ENCODE results near the gene ELOVL1. TPM values are rescaled to one million over a fixed set of nuclear protein-coding genes. Genes with fewer than 3 reads are reported as not detected.

The ELOVL1 gene
- total RNA-seq, 5 donors from 2014 or later (not counting 1 experiment from before 2014, with no cell fraction given): 32.3 to 49.2 (median 45.1) TPM

DNA sequence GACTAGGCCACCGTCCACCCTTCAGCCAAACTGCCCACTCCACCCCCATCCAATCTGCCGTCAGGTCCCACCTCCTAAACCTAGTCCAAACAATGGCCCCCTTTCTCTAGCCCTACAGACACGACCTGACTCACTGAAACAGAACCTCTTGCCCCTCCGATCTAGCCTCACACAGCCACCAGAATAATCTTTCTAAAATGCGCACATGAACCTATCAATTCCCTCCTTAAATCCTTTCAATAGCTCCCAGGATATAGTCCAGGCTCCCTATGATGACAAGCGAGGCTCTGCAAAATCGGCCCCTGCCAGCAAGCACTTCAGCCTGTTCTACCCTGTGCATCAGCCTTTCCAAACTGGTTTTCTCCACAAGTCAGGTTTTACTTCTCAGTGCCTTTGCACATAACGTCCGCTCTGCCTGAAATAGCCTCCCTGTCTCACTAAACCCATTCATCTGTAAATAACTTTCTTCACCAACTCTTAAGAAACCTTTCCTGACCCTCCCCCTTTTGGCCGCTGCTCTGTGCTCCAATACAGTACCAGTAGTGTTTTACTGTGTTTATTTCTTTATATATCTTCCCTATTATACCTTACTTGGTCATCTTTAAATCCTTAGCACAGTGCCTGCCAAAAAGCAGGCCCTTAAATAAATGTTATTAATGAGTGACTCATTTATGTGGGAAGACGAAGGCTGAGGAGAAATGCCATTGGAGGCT is 18.1 kb downstream of the ELOVL1 start:
- H3K9me3 ChIP-seq: no peaks in the 10 kb centered on the region
- Mint-ChIP-seq H3K27me3 (no peaks in the 10 kb centered on the region), H3K36me3 (peaks cover 3% of the 10 kb centered on the region), H3K27ac (peak overlapping the region; percentile 77 to 81), H3K9me3 (no peaks in the 10 kb centered on the region), H3K4me3 (peak overlapping the region; percentile 70 to 77 (median 76)), H3K4me1 (peaks cover 4 to 15% (median 6%) of the 10 kb centered on the region in 3 donors)
- no peaks in the 10 kb centered on the region for H3K27me3 ChIP-seq (replicated peaks in 1 of 2; ENCODE audit: control insufficient read depth in 2 of 2, extremely low read depth in 1 of 2, insufficient read depth in 2 of 2, low read length in 1 of 2)
- WGBS (ENCODE audit: insufficient coverage): 70% methylated on average over 7 of the region's 11 CpGs
- ATAC-seq (replicated peaks in 1 of 4): no peak
- H3K4me1 ChIP-seq (ENCODE audit: control insufficient read depth in 1 of 2, extremely low read depth in 1 of 2, insufficient read depth in 2 of 2, low read length in 2 of 2): peaks cover 0 to 5% of the 10 kb centered on the region in 2 experiments
- ChIA-PET POLR2A (no interaction called here), CTCF (no interaction called here)
- H3K36me3 ChIP-seq (ENCODE audit: control insufficient read depth in 2 of 2, extremely low read depth in 1 of 2, insufficient read depth in 1 of 2, low read length in 1 of 2): no peaks in the 10 kb centered on the region
- DNase-seq: no peak
- H3K4me3 ChIP-seq (ENCODE audit: control insufficient read depth in 1 of 2, extremely low read depth in 1 of 2, low read length in 1 of 2): peak overlapping the region in 1 of 2 donors; percentile 51
- H3K27ac ChIP-seq (ENCODE audit: low read length): peak overlapping the region; percentile 89

DNA sequence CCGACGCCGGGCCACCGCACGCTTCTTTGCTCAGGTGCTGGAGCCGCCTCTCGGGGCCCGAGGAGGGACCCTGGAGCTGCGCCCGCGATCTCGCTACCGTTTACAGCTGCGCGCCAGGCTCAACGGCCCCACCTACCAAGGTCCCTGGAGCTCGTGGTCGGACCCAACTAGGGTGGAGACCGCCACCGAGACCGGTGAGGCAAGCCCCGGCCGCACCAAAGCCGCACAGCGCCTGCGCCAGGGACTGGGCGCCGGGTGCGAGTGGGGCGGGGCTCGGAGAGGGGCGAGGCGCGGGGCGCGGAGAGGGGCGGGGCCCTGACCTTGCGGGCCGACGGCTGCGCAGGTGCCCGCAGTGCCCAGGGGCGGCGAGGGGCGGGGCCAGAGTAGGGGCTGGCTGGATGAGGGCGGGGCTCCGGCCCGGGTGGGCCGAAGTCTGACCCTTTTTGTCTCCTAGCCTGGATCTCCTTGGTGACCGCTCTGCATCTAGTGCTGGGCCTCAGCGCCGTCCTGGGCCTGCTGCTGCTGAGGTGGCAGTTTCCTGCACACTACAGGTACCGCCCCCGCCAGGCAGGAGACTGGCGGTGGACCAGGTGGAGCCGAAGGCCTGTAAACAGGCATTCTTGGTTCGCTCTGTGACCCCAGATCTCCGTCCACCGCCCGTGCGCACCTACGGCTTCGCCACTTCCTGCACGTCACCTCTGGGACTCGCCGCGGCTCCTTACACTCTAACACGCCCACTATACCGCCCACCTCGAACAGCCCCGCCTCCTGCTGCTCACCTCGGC is 18.8 kb downstream of the ELOVL1 start:
- Mint-ChIP-seq H3K27me3 (no peaks in the 10 kb centered on the region), H3K9me3 (no peaks in the 10 kb centered on the region), H3K4me1 (peaks cover 4 to 15% (median 6%) of the 10 kb centered on the region in 3 donors), H3K4me3 (peak overlapping the region; percentile 70 to 77 (median 76)), H3K27ac (peak overlapping the region; percentile 77 to 81), H3K36me3 (no peaks in the 10 kb centered on the region)
- Histone ChIP-seq H3K4me3 (ENCODE audit: control insufficient read depth in 1 of 2, extremely low read depth in 1 of 2, low read length in 1 of 2) (peak overlapping the region in 1 of 2 donors; percentile 51), H3K4me1 (ENCODE audit: control insufficient read depth in 1 of 2, extremely low read depth in 1 of 2, insufficient read depth in 2 of 2, low read length in 2 of 2) (peaks cover 0 to 5% of the 10 kb centered on the region in 2 experiments), H3K27me3 (replicated peaks in 1 of 2; ENCODE audit: control insufficient read depth in 2 of 2, extremely low read depth in 1 of 2, insufficient read depth in 2 of 2, low read length in 1 of 2) (no peaks in the 10 kb centered on the region), H3K9me3 (no peaks in the 10 kb centered on the region), H3K36me3 (ENCODE audit: control insufficient read depth in 2 of 2, extremely low read depth in 1 of 2, insufficient read depth in 1 of 2, low read length in 1 of 2) (no peaks in the 10 kb centered on the region), H3K27ac (ENCODE audit: low read length) (peak overlapping the region; percentile 89)
- DNase-seq (peak; percentile 29 to 87 (median 66)), ATAC-seq (replicated peaks in 1 of 4) (peak; percentile 71 to 90 (median 82))
- ChIA-PET POLR2A (no interaction called here), CTCF (interaction anchor here in 1 of 2 donors (0.6 kb wide), 1 partner anchor 201 kb away, joined by 4 read pairs; no protein-coding TSS in a partner anchor)
- WGBS (ENCODE audit: insufficient coverage): 58% methylated on average over 68 of the region's 72 CpGs

DNA sequence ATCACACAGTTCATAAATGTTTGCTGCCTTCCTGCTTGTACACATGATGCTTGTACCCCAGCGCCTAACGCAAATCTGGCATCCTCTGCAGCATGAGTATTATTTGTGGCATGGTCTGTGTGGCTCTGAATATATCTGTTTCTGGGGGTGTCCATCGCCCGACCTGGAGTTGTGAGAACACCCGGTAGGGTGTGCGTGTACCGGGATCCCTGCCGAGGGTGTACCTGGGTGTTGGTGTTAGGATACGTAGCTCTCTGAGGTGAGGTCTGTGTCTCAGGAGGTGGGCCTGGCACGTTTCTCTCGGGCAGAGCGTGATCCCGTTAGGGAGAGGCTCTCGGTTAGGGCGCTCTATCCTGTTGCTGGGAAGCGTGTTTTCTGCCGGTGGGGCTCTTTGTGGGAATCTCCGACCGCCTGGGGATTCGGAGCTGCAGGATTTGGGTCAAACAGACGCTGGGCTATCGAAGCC is 19.4 kb downstream of the ELOVL1 start:
- Histone ChIP-seq H3K36me3 (ENCODE audit: control insufficient read depth in 2 of 2, extremely low read depth in 1 of 2, insufficient read depth in 1 of 2, low read length in 1 of 2) (no peaks in the 10 kb centered on the region), H3K4me3 (ENCODE audit: control insufficient read depth in 1 of 2, extremely low read depth in 1 of 2, low read length in 1 of 2) (peak overlapping the region in 1 of 2 donors; percentile 51), H3K27me3 (replicated peaks in 1 of 2; ENCODE audit: control insufficient read depth in 2 of 2, extremely low read depth in 1 of 2, insufficient read depth in 2 of 2, low read length in 1 of 2) (no peaks in the 10 kb centered on the region), H3K4me1 (ENCODE audit: control insufficient read depth in 1 of 2, extremely low read depth in 1 of 2, insufficient read depth in 2 of 2, low read length in 2 of 2) (peaks cover 0 to 5% of the 10 kb centered on the region in 2 experiments), H3K9me3 (no peaks in the 10 kb centered on the region), H3K27ac (ENCODE audit: low read length) (peak overlapping the region; percentile 89)
- Mint-ChIP-seq H3K27me3 (no peaks in the 10 kb centered on the region), H3K4me1 (peaks cover 4 to 15% (median 6%) of the 10 kb centered on the region in 3 donors), H3K27ac (peak overlapping the region in 1 of 2 donors; percentile 62), H3K36me3 (no peaks in the 10 kb centered on the region), H3K4me3 (peak overlapping the region; percentile 7 to 70 (median 14)), H3K9me3 (no peaks in the 10 kb centered on the region)
- CTCF ChIA-PET: interaction anchor here in 1 of 2 donors (0.6 kb wide), 1 partner anchor 202 kb away, joined by 4 read pairs; no protein-coding TSS in a partner anchor
- no peak for ATAC-seq (replicated peaks in 1 of 4)
- WGBS (ENCODE audit: insufficient coverage): 92% methylated on average over 20 of the region's 22 CpGs
- DNase-seq: no peak
- POLR2A ChIA-PET: no interaction called here

DNA sequence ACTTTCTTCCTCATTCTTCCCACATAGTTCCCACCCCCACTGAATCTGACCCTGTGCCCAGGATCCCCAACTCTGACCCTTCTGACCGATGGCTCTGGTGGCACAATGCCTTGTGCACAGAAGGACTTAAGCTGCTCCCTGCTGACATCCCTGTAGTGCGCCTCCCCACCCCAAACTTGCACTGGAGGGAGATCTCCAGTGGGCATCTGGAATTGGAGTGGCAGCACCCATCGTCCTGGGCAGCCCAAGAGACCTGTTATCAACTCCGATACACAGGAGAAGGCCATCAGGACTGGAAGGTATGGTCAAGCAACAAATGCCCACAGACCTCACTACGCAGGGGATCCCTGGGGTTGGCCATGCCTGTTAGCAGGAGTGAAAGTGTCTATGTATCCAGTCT is 21.2 kb downstream of the ELOVL1 start:
- H3K36me3 Mint-ChIP-seq: no peaks in the 10 kb centered on the region
- Histone ChIP-seq H3K9me3 (no peaks in the 10 kb centered on the region), H3K36me3 (ENCODE audit: control insufficient read depth in 2 of 2, extremely low read depth in 1 of 2, insufficient read depth in 1 of 2, low read length in 1 of 2) (no peaks in the 10 kb centered on the region), H3K4me1 (ENCODE audit: control insufficient read depth in 1 of 2, extremely low read depth in 1 of 2, insufficient read depth in 2 of 2, low read length in 2 of 2) (peaks cover 0 to 5% of the 10 kb centered on the region in 2 experiments), H3K27me3 (replicated peaks in 1 of 2; ENCODE audit: control insufficient read depth in 2 of 2, extremely low read depth in 1 of 2, insufficient read depth in 2 of 2, low read length in 1 of 2) (no peaks in the 10 kb centered on the region), H3K27ac (ENCODE audit: low read length) (no peak overlapping the region), H3K4me3 (ENCODE audit: control insufficient read depth in 1 of 2, extremely low read depth in 1 of 2, low read length in 1 of 2) (no peak overlapping the region)
- H3K9me3 Mint-ChIP-seq: no peaks in the 10 kb centered on the region
- no peak overlapping the region for H3K27ac Mint-ChIP-seq
- H3K4me1 Mint-ChIP-seq: peaks cover 4 to 7% (median 6%) of the 10 kb centered on the region in 3 donors
- H3K27me3 Mint-ChIP-seq: no peaks in the 10 kb centered on the region
- DNase-seq (no peak), ATAC-seq (replicated peaks in 1 of 4) (no peak)
- WGBS (ENCODE audit: insufficient coverage): 92% methylated on average over 4 of the region's 5 CpGs
- POLR2A ChIA-PET: interaction anchor here in 1 of 2 donors (0.6 kb wide), 1 partner anchor 11 kb away, joined by 3 read pairs; no protein-coding TSS in a partner anchor
- no peak overlapping the region for H3K4me3 Mint-ChIP-seq
- CTCF ChIA-PET: no interaction called here

DNA sequence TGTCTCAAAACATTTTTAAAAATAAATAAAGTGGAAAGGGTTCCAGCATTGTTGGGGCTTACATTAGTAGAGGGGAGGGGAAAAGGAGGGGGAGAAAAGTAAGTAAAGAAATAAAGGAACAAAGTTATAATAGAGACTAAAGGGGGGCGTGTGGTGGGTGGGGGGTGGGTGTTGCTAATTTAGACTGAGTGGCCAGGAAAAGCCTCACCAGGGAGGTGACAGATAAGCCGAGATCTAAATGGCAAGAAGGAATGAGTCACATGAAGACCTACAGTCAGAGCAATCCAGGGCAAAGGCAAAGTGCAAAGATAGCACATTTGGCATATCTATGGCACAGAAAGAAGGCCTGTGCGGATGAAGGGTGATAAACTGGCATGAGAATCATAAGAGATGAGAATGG is 22.7 kb downstream of the ELOVL1 start:
- CTCF ChIA-PET: no interaction called here
- Histone ChIP-seq H3K4me1 (ENCODE audit: control insufficient read depth in 1 of 2, extremely low read depth in 1 of 2, insufficient read depth in 2 of 2, low read length in 2 of 2) (peaks cover 0 to 5% of the 10 kb centered on the region in 2 experiments), H3K27ac (ENCODE audit: low read length) (no peak overlapping the region), H3K4me3 (ENCODE audit: control insufficient read depth in 1 of 2, extremely low read depth in 1 of 2, low read length in 1 of 2) (no peak overlapping the region), H3K27me3 (replicated peaks in 1 of 2; ENCODE audit: control insufficient read depth in 2 of 2, extremely low read depth in 1 of 2, insufficient read depth in 2 of 2, low read length in 1 of 2) (no peaks in the 10 kb centered on the region), H3K9me3 (no peaks in the 10 kb centered on the region), H3K36me3 (ENCODE audit: control insufficient read depth in 2 of 2, extremely low read depth in 1 of 2, insufficient read depth in 1 of 2, low read length in 1 of 2) (no peaks in the 10 kb centered on the region)
- ATAC-seq (replicated peaks in 1 of 4) (no peak), DNase-seq (no peak)
- Mint-ChIP-seq H3K36me3 (no peaks in the 10 kb centered on the region), H3K4me3 (no peak overlapping the region), H3K27ac (no peak overlapping the region), H3K9me3 (no peaks in the 10 kb centered on the region), H3K27me3 (no peaks in the 10 kb centered on the region), H3K4me1 (peaks cover 4 to 7% (median 6%) of the 10 kb centered on the region in 3 donors)
- 90% methylated on average over 2 of the region's 3 CpGs for WGBS (ENCODE audit: insufficient coverage)
- POLR2A ChIA-PET: no interaction called here

DNA sequence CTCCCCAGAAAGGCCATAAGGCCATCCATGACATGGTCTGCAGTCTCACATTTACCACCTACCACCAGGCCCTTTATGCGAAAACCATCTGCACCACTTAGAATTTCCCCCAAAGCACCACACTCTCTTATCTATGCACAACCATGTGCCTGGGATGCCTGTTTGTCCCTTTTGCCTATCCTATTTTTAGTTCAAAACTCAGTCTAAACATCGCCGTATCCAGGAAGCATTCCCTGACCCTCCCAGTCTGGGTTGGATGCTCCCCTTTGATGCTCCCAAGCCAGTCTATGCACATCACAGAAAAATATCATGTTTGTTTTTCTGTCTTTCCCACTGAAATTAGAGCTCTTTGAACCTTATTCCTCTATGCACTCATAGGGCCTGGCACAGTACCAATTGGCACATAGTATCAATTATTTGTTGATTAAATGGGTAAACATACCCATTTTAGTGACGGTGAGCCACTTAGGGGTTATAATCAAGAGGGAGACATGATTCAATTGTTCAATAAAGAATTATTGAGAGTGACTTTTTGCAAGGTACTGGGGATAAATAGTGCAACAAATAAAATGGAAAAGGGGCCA is 23.5 kb downstream of the ELOVL1 start:
- H3K36me3 Mint-ChIP-seq: no peaks in the 10 kb centered on the region
- 96% methylated on average over 4 of the region's 4 CpGs for WGBS (ENCODE audit: insufficient coverage)
- H3K27ac Mint-ChIP-seq: no peak overlapping the region
- ChIA-PET POLR2A (no interaction called here), CTCF (no interaction called here)
- Histone ChIP-seq H3K9me3 (no peaks in the 10 kb centered on the region), H3K36me3 (ENCODE audit: control insufficient read depth in 2 of 2, extremely low read depth in 1 of 2, insufficient read depth in 1 of 2, low read length in 1 of 2) (no peaks in the 10 kb centered on the region), H3K27ac (ENCODE audit: low read length) (no peak overlapping the region), H3K4me3 (ENCODE audit: control insufficient read depth in 1 of 2, extremely low read depth in 1 of 2, low read length in 1 of 2) (no peak overlapping the region), H3K4me1 (ENCODE audit: control insufficient read depth in 1 of 2, extremely low read depth in 1 of 2, insufficient read depth in 2 of 2, low read length in 2 of 2) (peaks cover 0 to under 1% of the 10 kb centered on the region in 2 experiments), H3K27me3 (replicated peaks in 1 of 2; ENCODE audit: control insufficient read depth in 2 of 2, extremely low read depth in 1 of 2, insufficient read depth in 2 of 2, low read length in 1 of 2) (peaks cover 0 to 2% of the 10 kb centered on the region in 2 experiments)
- no peaks in the 10 kb centered on the region for H3K9me3 Mint-ChIP-seq
- DNase-seq: no peak
- H3K27me3 Mint-ChIP-seq: no peaks in the 10 kb centered on the region
- no peak for ATAC-seq (replicated peaks in 1 of 4)
- H3K4me1 Mint-ChIP-seq: peaks cover under 1 to 1% (median 1%) of the 10 kb centered on the region in 3 donors
- no peak overlapping the region for H3K4me3 Mint-ChIP-seq
